HG03097 (cell line): Measurements from ENCODE around the gene DNM1.

ENCODE experiments used
- ATAC-seq: cut with Tn5 transposase; IDR thresholded peaks from one replicate; pipeline ENCODE4 v1.9.1; 2021; ENCODE audit not compliant: unreplicated experiment, low FRiP score

Gene DNM1

GRCh38 chr9:128203024-128203706 lies at the start of gene DNM1:
Gene DNM1, plus strand, starts transcription at chr9:128203379. Its CDS starts 92 bp downstream, at chr9:128203471.
- ATAC-seq: peak; percentile 71

GRCh38 chr9:128153947-128154695 lies 49.1 kb upstream of the DNM1 start:
- ATAC-seq: no peak

GRCh38 chr9:128155736-128156500 lies 47.3 kb upstream of the DNM1 start:
- ATAC-seq: no peak

- ATAC-seq: no peak
These were observed 43.7 kb upstream of the DNM1 start for GRCh38 chr9:128159522-128159783.

- peak; percentile 66 for ATAC-seq
These were observed 43.2 kb upstream of the DNM1 start, which contains the start of gene BBLN for GRCh38 chr9:128159784-128160602. Gene BBLN, plus strand, starts transcription at chr9:128160265. Its CDS starts 143 bp downstream, at chr9:128160408.

GRCh38 chr9:128160603-128160987 lies 42.6 kb upstream of the DNM1 start:
- ATAC-seq: no peak

- ATAC-seq: no peak
These were observed 41.8 kb upstream of the DNM1 start for GRCh38 chr9:128161215-128161902.

GRCh38 chr9:128162215-128163026 lies 40.8 kb upstream of the DNM1 start:
- ATAC-seq: no peak

- no peak for ATAC-seq
These were observed 40.1 kb upstream of the DNM1 start for GRCh38 chr9:128163027-128163515.

GRCh38 chr9:128163523-128164306 lies 39.5 kb upstream of the DNM1 start:
- ATAC-seq: no peak

- ATAC-seq: no peak
These were observed 38.8 kb upstream of the DNM1 start for GRCh38 chr9:128164307-128164885.

- no peak for ATAC-seq
These were observed 37.0 kb upstream of the DNM1 start for GRCh38 chr9:128166169-128166568.

- no peak for ATAC-seq
These were observed 36.0 kb upstream of the DNM1 start for GRCh38 chr9:128167209-128167608.

- ATAC-seq: no peak
These were observed 34.4 kb upstream of the DNM1 start for GRCh38 chr9:128168731-128169308.

- ATAC-seq: no peak
These were observed 33.7 kb upstream of the DNM1 start for GRCh38 chr9:128169492-128169891.

GRCh38 chr9:128169925-128170324 lies 33.3 kb upstream of the DNM1 start:
- ATAC-seq: no peak

- no peak for ATAC-seq
These were observed 29.1 kb upstream of the DNM1 start for GRCh38 chr9:128174062-128174461.

GRCh38 chr9:128175102-128175563 lies 28.0 kb upstream of the DNM1 start:
- ATAC-seq: no peak
